ENCODE measurements around the gene ETFRF1. TPM values are rescaled to one million over a fixed set of nuclear protein-coding genes. Genes with fewer than 3 reads are reported as not detected.

The ETFRF1 gene
- total and polyA plus RNA-seq, 2 experiments from 2014 or later = 35.2 to 48.3 TPM

GRCh38 chr12:25186038-25186787, 8.8 kb upstream of the ETFRF1 start:
- Histone ChIP-seq H3K4me3 (no peak overlapping the region), H3K36me3 (replicated peaks; ENCODE audit: insufficient read depth, low read depth) (no peaks in the 10 kb centered on the region), H3K9me2 (replicated peaks; ENCODE audit: insufficient read depth) (no peaks in the 10 kb centered on the region), H3K4me1 (ENCODE audit: insufficient read depth) (no peaks in the 10 kb centered on the region), H3K79me2 (no peaks in the 10 kb centered on the region), H2AFZ (no peak overlapping the region), H3K9me3 (ENCODE audit: low read depth) (no peaks in the 10 kb centered on the region), H3K4me2 (no peak overlapping the region), H3K27ac (no peak overlapping the region), H3K27me3 (no peaks in the 10 kb centered on the region), H4K20me1 (ENCODE audit: insufficient read depth, poor library complexity, severe bottlenecking) (no peaks in the 10 kb centered on the region)
- no peak for DNase-seq (ENCODE audit: low spot score)
- no peak for TF ChIP-seq EZH2phosphoT487 (IDR thresholded peaks at IDR 0.05; ENCODE audit: low read depth, severe bottlenecking, unreplicated experiment)
- no peak for TF ChIP-seq EZH2 (IDR thresholded peaks at IDR 0.05; ENCODE audit: borderline replicate concordance)
- TF ChIP-seq CTCF (IDR thresholded peaks at IDR 0.05; ENCODE audit: poor library complexity) = no peak
- WGBS (ENCODE audit: low lambda C conversion rate, missing lambda C conversion rate) = 94% methylated on average over 4 of the region's 4 CpGs

- H3K9me3 ChIP-seq (ENCODE audit: low read depth) = no peaks in the 10 kb centered on the region
- no peaks in the 10 kb centered on the region for H3K36me3 ChIP-seq (replicated peaks; ENCODE audit: insufficient read depth, low read depth)
- H4K20me1 ChIP-seq (ENCODE audit: insufficient read depth, poor library complexity, severe bottlenecking) = no peaks in the 10 kb centered on the region
- H3K4me2 ChIP-seq = no peak overlapping the region
- no peaks in the 10 kb centered on the region for H3K79me2 ChIP-seq
- no peak overlapping the region for H3K4me3 ChIP-seq
- H3K27ac ChIP-seq = no peak overlapping the region
- no peaks in the 10 kb centered on the region for H3K4me1 ChIP-seq (ENCODE audit: insufficient read depth)
- DNase-seq (ENCODE audit: low spot score) = no peak
- no peaks in the 10 kb centered on the region for H3K27me3 ChIP-seq
- 76% methylated on average over 3 of the region's 3 CpGs for WGBS (ENCODE audit: low lambda C conversion rate, missing lambda C conversion rate)
- TF ChIP-seq EZH2 (IDR thresholded peaks at IDR 0.05; ENCODE audit: borderline replicate concordance) (no peak), EZH2phosphoT487 (IDR thresholded peaks at IDR 0.05; ENCODE audit: low read depth, severe bottlenecking, unreplicated experiment) (no peak), CTCF (IDR thresholded peaks at IDR 0.05; ENCODE audit: poor library complexity) (no peak)
- no peaks in the 10 kb centered on the region for H3K9me2 ChIP-seq (replicated peaks; ENCODE audit: insufficient read depth)
- no peak overlapping the region for H2AFZ ChIP-seq
Measured at GRCh38 chr12:25186788-25187402, 8.1 kb upstream of the ETFRF1 start.

- Histone ChIP-seq H3K9me3 (ENCODE audit: low read depth) (no peaks in the 10 kb centered on the region), H3K4me2 (no peak overlapping the region), H3K36me3 (replicated peaks; ENCODE audit: insufficient read depth, low read depth) (no peaks in the 10 kb centered on the region), H3K27me3 (no peaks in the 10 kb centered on the region), H3K4me1 (ENCODE audit: insufficient read depth) (no peaks in the 10 kb centered on the region), H4K20me1 (ENCODE audit: insufficient read depth, poor library complexity, severe bottlenecking) (no peaks in the 10 kb centered on the region), H3K4me3 (no peak overlapping the region), H3K9me2 (replicated peaks; ENCODE audit: insufficient read depth) (no peaks in the 10 kb centered on the region), H3K27ac (no peak overlapping the region), H3K79me2 (no peaks in the 10 kb centered on the region), H2AFZ (no peak overlapping the region)
- WGBS (ENCODE audit: low lambda C conversion rate, missing lambda C conversion rate) = 69% methylated on average over 2 of the region's 2 CpGs
- TF ChIP-seq EZH2phosphoT487 (IDR thresholded peaks at IDR 0.05; ENCODE audit: low read depth, severe bottlenecking, unreplicated experiment) (no peak), CTCF (IDR thresholded peaks at IDR 0.05; ENCODE audit: poor library complexity) (no peak), EZH2 (IDR thresholded peaks at IDR 0.05; ENCODE audit: borderline replicate concordance) (no peak)
- DNase-seq (ENCODE audit: low spot score) = no peak
Measured at GRCh38 chr12:25187781-25188180, 7.3 kb upstream of the ETFRF1 start.

All from hepatocyte (in vitro differentiated cells).